HepG2 (cell line): Measurements from ENCODE around the gene CCBE1.

ENCODE experiments used
- ETV6 ChIP-seq: sonication (generic); formaldehyde crosslinking; conservative IDR thresholded peaks from 2 replicates; pipeline ENCODE4 v1.4.0; 2020; ENCODE audit warnings: missing genetic modification reagents
- HOXD1 ChIP-seq: sonication (generic); formaldehyde crosslinking; IDR thresholded peaks from 2 replicates; pipeline ENCODE4 v1.5.0; 2020; ENCODE audit warnings: missing genetic modification reagents
- NR3C1 ChIP-seq: sonication (generic); formaldehyde crosslinking; IDR thresholded peaks from 2 replicates; pipeline ENCODE4 v1.4.0; 2020; ENCODE audit warnings: missing genetic modification reagents
- RBM39 ChIP-seq: fragments of 200-400 bp; formaldehyde crosslinking; IDR thresholded peaks from one replicate; pipeline ENCODE4 v1.6.1; 2018; ENCODE audit warnings: antibody characterized with exemption, mild to moderate bottlenecking, low read depth, low read length; ENCODE audit not compliant: poor library complexity, severe bottlenecking
- RNF219 ChIP-seq: sonication (generic); formaldehyde crosslinking; IDR thresholded peaks from 2 replicates; pipeline ENCODE4 v1.5.0; 2020; ENCODE audit warnings: mild to moderate bottlenecking, missing genetic modification reagents
- SAFB2 ChIP-seq: sonication (generic); formaldehyde crosslinking; IDR thresholded peaks from 2 replicates; pipeline ENCODE4 v1.5.1; 2020; ENCODE audit warnings: missing genetic modification reagents, low read depth, mild to moderate bottlenecking, borderline replicate concordance
- SNRNP70 ChIP-seq: fragments of 200-400 bp; formaldehyde crosslinking; IDR thresholded peaks from 2 replicates; pipeline ENCODE4 v1.6.1; 2017; ENCODE audit warnings: mild to moderate bottlenecking, low read depth, low read length, moderate library complexity
- SP1 ChIP-seq, 2 experiments: fragments of 450-650 bp in 1 of 2; sonication (generic) in 1 of 2; formaldehyde crosslinking in 1 of 2; IDR thresholded peaks; 2 replicates each; pipeline versions ENCODE4 v1.4.0 to v1.6.1; 2016 to 2020; ENCODE audit warnings: missing genetic modification reagents in 1 of 2
- ZFP36 ChIP-seq: fragments of 150-350 bp; IDR thresholded peaks from 2 replicates; pipeline ENCODE4 v1.6.1; 2018; ENCODE audit warnings: borderline replicate concordance, low read length, low read depth; ENCODE audit not compliant: partially characterized antibody
- ZHX2 ChIP-seq, 2 experiments: sonication (generic) in 1 of 2; formaldehyde crosslinking in 1 of 2; IDR thresholded peaks; 2 replicates each; pipeline versions ENCODE4 v1.6.1 to v1.9.0; 2014 to 2022; ENCODE audit warnings: antibody characterized with exemption in 1 of 2, borderline replicate concordance in 1 of 2, inconsistent platforms in 1 of 2, low read depth in 1 of 2, missing genetic modification reagents in 1 of 2
- TF ChIP-seq, protein P1 (sequence below): sonication (generic); formaldehyde crosslinking; IDR thresholded peaks from 2 replicates; pipeline ENCODE4 v1.8.0; 2022; ENCODE audit warnings: mild to moderate bottlenecking, missing genetic modification reagents, moderate library complexity

- TF ChIP-seq SNRNP70 (no peak), NR3C1 (CRISPR knock-in tag) (no peak), RBM39 (no peak), HOXD1 (no peak), ZFP36 (no peak), ETV6 (CRISPR knock-in tag) (no peak), SAFB2 (no peak), ZHX2 (IDR thresholded peaks at IDR 0.05; ENCODE audit: low read depth) (no peak), ZHX2 (CRISPR knock-in tag; IDR thresholded peaks at IDR 0.05; ENCODE audit: borderline replicate concordance) (no peak), RNF219 (CRISPR knock-in tag) (no peak), SP1 (IDR thresholded peaks at IDR 0.05) (no peak), SP1 (CRISPR knock-in tag; IDR thresholded peaks at IDR 0.05) (no peak)
- TF ChIP-seq, protein P1, sequence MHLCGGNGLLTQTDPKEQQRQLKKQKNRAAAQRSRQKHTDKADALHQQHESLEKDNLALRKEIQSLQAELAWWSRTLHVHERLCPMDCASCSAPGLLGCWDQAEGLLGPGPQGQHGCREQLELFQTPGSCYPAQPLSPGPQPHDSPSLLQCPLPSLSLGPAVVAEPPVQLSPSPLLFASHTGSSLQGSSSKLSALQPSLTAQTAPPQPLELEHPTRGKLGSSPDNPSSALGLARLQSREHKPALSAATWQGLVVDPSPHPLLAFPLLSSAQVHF (CRISPR knock-in tag) = no peak
These were observed 46.3 kb upstream of the CCBE1 start for GRCh38 chr18:59743566-59743965.
